HG03565 (cell line): Measurements from ENCODE around the gene ENTPD7.
"Not testable (repeated sequence)": the region's sequence is repeated elsewhere in the genome, so short reads cannot be mapped to it uniquely, and the experiment has no call there.

Experiments used
- ATAC-seq: cut with Tn5 transposase; IDR thresholded peaks from one replicate; pipeline ENCODE4 v1.9.1; 2021; ENCODE audit warnings: mild to moderate bottlenecking, moderate library complexity; ENCODE audit not compliant: unreplicated experiment

Gene ENTPD7

DNA sequence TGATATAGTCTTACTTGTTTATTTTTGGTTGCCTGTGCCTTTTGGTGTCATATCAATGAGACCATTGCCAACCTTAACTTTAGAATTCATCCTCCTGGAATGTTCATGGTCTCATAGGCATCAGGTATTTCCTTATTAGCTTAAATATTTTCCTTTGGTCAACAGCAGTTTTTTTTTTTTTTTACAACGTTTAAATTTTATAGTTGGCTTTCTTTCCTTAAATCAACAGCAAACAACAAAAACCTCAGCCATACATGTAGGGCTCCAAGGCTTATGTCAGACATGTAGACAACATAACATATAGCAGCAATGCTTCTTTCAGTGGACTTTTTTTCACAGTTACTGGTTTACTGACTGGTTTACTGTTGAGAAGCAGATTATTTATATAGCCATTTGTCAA, 22.7 kb downstream of the ENTPD7 start:
- no peak for ATAC-seq

DNA sequence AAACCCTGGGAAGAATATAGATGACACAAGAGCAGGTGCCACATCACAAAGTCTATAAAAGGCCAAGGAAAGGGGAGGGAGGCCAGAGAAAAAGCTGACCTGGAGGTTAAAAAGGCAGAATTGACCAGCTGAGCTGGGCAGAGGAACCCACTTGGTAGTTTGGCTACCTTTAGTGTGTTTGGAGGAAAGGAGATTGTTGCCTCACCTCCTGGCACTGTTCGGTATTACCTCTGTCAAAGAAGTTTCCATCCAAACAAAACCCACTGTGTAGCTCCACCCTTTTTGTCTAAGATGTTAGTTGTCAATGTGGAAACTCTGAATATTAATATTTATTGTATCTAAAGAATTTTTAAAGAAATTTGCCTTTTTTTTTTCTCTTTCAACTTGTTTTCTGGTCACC, 23.4 kb downstream of the ENTPD7 start:
- ATAC-seq, result no peak

DNA sequence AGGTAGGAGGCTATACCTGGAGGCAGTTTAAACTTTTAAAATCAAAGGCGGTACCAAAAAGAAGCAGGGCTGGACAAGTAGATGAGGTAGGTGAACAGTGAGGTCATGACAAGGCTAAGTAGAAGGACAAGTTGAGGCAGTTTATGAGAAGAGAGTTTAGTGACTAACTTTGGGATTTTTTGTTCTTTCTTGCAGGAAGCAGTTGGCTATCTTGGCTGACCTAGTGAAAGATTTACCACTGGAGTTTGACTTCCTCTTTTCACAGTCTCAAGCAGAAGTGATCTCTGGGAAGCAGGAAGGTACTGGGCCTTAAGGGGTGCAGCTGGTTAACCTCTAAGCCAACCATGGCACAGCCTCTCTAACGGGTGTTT, 26.3 kb downstream of the ENTPD7 start:
- peak; percentile 87 for ATAC-seq

DNA sequence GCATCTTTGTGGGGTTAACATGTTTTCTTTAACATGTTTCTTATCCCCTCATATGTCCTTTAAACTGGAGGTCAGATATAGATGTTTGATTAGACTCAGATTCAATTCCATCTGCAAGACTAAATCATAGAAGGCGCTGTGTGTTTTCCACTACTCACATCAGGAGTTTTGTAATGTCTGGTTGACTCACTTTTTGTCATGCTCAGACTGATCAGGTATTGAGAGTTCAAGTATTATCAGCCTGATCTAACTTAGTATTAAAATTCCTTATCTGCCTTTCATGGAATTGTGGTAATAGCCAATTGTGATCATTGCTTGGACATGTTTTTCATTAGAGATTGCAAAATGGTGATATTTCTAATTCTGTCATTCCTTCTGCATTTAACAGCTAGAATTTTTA, 30.2 kb downstream of the ENTPD7 start:
- ATAC-seq, result no peak

DNA sequence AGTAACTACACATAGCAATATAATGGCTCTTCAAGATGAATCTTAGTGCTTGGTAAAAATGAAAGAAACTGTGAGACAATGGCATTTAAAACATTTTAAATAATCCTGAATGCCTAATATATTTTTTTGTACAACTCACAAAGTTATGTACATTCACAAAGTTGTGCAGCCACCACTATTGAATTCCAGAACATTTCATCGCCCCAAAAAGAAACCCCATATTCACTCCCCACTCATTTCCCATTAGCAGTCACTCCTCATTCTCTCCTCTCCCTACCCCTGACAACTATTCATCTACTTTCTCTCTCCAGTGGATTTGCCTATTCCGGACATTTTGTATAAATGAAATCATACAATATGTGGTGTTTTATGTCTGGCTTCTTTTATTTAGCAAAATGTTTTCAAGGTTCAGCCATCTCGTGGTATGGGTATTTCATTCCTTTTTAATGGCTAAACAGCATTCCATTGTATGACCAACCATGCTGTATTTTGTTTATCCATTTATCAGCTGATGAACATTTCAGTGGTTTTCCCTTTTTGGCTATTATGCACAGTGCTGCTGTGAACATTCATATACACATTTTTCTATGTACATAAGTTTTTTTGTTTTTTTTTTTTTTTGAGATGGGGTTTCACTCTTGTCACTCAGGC, 34.7 kb downstream of the ENTPD7 start:
- no peak for ATAC-seq

GRCh38 chr10:99695761-99696160, 36.5 kb downstream of the ENTPD7 start:
- ATAC-seq, result no peak

- no peak for ATAC-seq
Measured at GRCh38 chr10:99698504-99699080, 39.3 kb downstream of the ENTPD7 start.

DNA sequence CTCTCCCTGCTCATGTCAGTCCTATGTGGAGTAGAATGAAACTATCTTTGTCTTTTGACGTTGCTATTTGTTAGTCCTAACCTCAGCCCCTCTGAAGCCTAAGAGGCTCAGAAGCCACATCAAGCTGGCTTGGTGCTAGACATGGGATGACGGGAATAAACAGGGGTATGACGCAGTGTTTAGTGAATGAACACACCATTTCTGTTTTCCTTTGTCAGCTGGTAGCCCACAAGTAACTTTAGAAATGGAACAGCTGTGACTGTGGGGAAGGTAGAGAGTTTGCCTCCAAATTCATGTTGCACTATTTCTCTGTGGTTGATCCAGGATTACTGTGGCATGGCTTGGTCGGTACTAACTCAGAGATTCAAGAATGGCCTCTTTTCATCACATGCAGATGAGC, 41.3 kb downstream of the ENTPD7 start:
- ATAC-seq, result no peak

DNA sequence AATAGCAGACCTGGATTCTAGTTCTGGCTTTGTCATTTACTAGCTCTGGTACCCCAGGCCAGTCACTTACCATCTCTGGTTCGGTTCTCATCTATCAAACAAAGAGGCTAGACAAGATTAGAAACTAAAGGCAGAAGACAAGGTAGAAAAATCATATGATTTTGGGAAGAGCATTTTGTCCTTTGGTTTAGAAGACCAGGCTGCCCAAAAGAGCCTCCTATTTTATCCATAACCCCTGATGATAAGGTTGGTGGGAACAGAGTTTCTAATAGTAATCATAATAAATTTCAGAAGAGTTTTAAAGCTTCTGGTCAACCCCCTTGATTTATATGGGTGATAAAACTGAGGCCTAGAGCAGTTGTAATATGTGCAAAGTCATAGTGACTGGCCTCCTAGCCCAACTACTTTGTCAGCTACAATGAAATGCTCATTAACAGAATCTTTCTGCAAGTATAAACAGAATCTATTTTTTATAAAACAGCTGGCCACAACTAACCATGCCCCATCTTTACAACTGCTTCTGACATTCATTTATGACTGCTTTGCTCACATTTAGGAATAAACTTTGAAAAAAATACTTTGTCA, 49.2 kb downstream of the ENTPD7 start:
- no peak for ATAC-seq

- peak; percentile 83 for ATAC-seq
Measured at GRCh38 chr10:99709480-99710229, 50.3 kb downstream of the ENTPD7 start.

- no peak for ATAC-seq
Measured at GRCh38 chr10:99711129-99711719, 51.9 kb downstream of the ENTPD7 start.

GRCh38 chr10:99714446-99714845, 55.1 kb downstream of the ENTPD7 start:
- ATAC-seq, result no peak

DNA sequence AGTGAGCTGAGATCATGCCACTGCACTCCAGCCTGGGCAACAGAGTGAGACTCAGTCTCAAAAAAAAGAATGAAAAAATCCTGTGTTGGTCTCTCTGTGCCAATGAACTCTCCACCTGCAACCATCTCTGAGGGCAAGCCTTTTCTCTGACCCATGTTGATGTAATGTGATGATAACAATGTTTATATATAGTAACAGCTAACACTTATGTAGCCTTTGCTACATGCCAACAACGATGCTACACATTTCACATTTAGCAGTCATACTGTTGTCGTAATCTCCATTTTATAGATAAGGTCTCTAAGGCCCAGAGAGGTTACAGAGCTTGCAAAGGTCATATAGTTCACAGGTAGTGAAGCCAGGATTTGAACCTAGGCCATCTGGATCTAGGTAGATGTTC, 61.1 kb downstream of the ENTPD7 start:
- ATAC-seq, result no peak

GRCh38 chr10:99730026-99730425, 70.7 kb downstream of the ENTPD7 start:
- no peak for ATAC-seq

- ATAC-seq, result no peak
Measured at GRCh38 chr10:99731306-99732032, 72.2 kb downstream of the ENTPD7 start.

DNA sequence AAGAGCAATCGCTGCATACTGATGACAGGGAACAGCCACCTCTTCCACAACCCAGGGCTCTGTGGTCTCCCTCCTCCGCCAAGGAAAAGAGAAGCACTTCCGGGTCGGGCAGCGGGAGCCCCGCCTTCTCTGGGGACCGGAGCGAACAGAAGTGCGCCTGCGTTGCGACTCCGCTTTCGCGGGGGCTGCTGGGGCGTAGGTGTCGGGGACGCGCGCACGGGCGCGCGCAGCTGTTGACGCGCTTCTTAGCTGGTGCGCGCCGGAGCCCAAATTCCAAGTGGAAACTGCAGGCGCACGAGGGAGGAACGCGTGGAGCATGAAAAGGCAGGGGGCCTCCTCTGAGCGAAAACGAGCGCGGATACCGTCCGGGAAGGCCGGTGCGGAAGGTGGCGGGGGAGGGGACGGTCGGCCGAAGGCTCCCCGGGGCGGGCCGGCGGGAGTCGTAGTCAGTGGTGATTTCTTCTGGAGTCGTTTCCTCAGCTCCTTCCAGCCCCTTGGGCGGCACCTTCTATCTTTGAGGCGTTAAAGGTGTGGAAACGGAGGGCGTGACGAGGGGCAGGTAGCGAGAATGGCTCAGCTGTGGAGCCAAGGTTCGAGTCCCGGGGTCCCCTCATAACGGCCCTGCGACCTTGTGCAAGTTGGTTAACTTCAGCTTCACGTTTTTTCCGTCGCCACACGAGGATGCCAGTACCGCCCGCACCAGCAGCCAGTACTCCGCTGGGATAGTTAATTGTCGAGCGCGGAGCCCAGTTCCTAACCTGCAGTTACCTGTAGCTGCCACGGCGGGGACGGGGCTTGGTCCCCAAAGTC, 72.9 kb downstream of the ENTPD7 start, which contains the start of the genes COX15 and CUTC:
Gene COX15, minus strand, starts transcription at position 95 of the 810 bp plus-strand sequence. Its CDS starts 78 bp downstream, at position 17.
Gene CUTC, plus strand, starts transcription at position 202 of the 810 bp plus-strand sequence. Its CDS starts 115 bp downstream, at position 317.
- peak; percentile 81 for ATAC-seq

GRCh38 chr10:99733366-99733765, 74.1 kb downstream of the ENTPD7 start:
- no peak for ATAC-seq

DNA sequence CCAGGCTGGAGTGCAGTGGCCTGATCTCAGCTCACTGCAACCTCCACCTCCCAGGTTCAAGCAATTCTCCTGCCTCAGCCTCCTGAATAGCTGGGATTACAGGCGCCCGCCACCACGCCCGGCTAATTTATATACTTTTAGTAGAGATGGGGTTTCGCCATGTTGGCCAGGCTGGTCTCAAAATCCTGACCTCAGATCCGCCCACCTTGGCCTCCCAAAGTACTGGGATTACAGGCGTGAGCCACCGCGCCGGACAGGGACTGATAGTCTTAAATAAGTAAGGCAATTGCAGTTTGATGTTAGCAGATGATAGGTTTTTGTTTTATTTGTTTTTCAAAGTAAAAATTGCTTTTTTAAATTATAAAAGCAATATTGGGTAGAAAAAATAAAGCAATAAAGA, 74.8 kb downstream of the ENTPD7 start:
- not testable (repeated sequence) for ATAC-seq

GRCh38 chr10:99740260-99740659, 81.0 kb downstream of the ENTPD7 start:
- no peak for ATAC-seq
